Astrocyte of the cerebellum (primary cell): ENCODE measurements around the gene CALU.

ENCODE experiments used
- DNase-seq: peaks from one replicate; pipeline ENCODE4 v3.0.0-alpha.2; 2011; ENCODE audit warnings: low read depth
- H3K4me3 ChIP-seq: 2 replicates; pipeline ENCODE4 v1.5.1; 2011; ENCODE audit warnings: mild to moderate bottlenecking, low read depth, low read length, moderate library complexity
- CTCF ChIP-seq: IDR thresholded peaks from 2 replicates; pipeline ENCODE4 v1.5.1; 2012; ENCODE audit warnings: low read length, low read depth, moderate library complexity, mild to moderate bottlenecking; ENCODE audit errors: missing control alignments
- in situ Hi-C: cut with HindIII; loops from 2 replicates; pipeline ENCODE4 v1.10.0; 2017; ENCODE audit warnings: low sequenced_read_pairs

The CALU gene

DNA sequence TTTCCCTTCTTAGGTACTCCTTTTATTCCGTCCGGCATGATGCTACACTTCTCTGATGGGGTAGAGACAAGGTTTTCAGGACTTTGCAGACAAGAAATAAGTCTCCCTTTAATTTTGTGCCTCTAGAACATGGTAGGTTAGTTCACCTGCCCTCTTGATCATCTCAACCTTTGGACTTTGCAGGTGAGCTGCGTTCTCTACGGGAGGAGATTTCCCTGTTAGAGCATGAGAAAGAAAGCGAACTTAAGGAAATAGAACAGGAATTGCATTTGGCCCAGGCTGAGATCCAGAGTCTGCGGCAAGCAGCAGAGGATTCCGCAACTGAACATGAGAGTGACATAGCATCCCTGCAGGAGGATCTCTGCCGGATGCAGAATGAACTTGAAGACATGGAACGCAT, 61.8 kb downstream of the CALU start:
- DNase-seq: no peak
- TF ChIP-seq CTCF: no peak
- in situ Hi-C loops: no loop called here
- no peak overlapping the region for H3K4me3 ChIP-seq

DNA sequence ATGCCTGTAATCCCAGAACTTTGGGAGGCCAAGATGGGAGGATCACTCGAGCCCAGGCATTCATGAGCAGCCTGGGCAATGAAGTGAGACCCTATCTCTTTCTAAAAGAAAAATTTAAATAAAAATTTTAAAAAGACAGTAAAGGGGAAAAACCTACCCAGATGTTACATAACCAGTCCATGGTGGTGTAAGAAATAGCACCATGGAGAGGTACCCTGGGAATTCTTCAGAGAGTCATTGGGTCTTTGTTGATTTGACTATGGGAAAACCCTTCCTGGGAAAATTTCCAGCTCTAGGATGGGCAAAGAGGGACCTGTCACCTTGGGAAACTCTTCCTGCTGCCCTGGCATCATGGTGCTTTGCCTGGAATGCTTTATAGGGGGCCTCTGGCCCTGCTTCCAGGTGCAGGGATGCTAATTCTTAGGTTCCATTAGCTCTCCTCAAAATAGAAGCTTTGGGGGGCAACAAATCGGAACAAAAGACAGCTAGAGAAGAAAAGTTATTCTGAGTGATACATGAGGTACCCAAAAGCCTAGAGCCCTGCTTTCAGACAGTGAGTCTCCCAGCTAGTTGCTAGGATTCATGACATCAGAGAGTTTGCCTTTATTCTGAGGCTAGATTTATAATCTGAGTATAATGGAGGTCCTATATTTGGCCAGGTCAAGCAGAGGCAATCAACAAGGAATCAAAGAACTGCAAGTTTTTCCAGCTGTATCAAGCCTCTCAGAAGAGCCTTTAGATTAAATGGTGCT, 62.7 kb downstream of the CALU start:
- in situ Hi-C loops: no loop called here
- no peak for DNase-seq
- TF ChIP-seq CTCF: no peak
- H3K4me3 ChIP-seq: no peak overlapping the region

DNA sequence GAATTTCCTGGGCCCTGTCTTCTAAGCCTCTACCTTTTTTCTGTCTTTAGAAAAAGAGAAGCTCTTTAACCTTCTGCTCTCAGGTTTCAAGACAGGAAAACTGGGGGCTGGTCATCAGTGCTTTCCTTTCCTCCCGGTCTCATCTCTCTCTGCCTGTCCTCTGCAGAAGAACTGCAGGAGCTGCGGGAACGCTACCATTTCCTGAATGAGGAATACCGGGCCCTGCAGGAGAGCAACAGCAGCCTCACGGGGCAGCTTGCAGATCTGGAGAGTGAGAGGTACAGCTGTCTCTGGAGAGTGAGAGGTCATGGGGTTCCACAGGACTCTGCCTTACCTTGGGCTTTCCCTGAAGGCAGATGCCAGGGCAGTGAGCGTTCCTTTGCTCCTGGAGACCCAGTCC, 65.3 kb downstream of the CALU start:
- no peak overlapping the region for H3K4me3 ChIP-seq
- in situ Hi-C loops: no loop called here
- TF ChIP-seq CTCF: no peak
- no peak for DNase-seq

GRCh38 chr7:128805225-128805624, 66.1 kb downstream of the CALU start:
- in situ Hi-C loops: no loop called here
- DNase-seq: no peak
- TF ChIP-seq CTCF: no peak
- H3K4me3 ChIP-seq: no peak overlapping the region

GRCh38 chr7:128807191-128807590, 68.0 kb downstream of the CALU start:
- DNase-seq: no peak
- TF ChIP-seq CTCF: no peak
- no peak overlapping the region for H3K4me3 ChIP-seq
- in situ Hi-C loops: no loop called here

- no peak for DNase-seq
- no peak for TF ChIP-seq CTCF
- in situ Hi-C loops: no loop called here
- no peak overlapping the region for H3K4me3 ChIP-seq
Measured at GRCh38 chr7:128809363-128809762, 70.2 kb downstream of the CALU start.

- no peak overlapping the region for H3K4me3 ChIP-seq
- in situ Hi-C loops: no loop called here
- no peak for DNase-seq
- TF ChIP-seq CTCF: no peak
Measured at GRCh38 chr7:128810473-128810872, 71.3 kb downstream of the CALU start.
